ENCODE results near the gene RNASE13.

GRCh38 chr14:21022686-21023085, 11.9 kb downstream of the RNASE13 start:
- TF ChIP-seq ISL1 (CRISPR knock-in tag; IDR thresholded peaks at IDR 0.05) (no peak), ARNTL (CRISPR knock-in tag; IDR thresholded peaks at IDR 0.05; ENCODE audit: borderline replicate concordance, low read depth) (no peak), CSRNP3 (CRISPR knock-in tag; IDR thresholded peaks at IDR 0.05) (no peak), PATZ1 (CRISPR knock-in tag; IDR thresholded peaks at IDR 0.05; ENCODE audit: borderline replicate concordance) (no peak), ZNF565 (CRISPR knock-in tag; conservative IDR thresholded peaks at IDR 0.05; ENCODE audit: low read depth) (no peak), GLIS3 (CRISPR knock-in tag; IDR thresholded peaks at IDR 0.05) (no peak), TCF4 (CRISPR knock-in tag; IDR thresholded peaks at IDR 0.05; ENCODE audit: borderline replicate concordance) (no peak), ZFP30 (CRISPR knock-in tag; IDR thresholded peaks at IDR 0.05) (no peak), SNAI2 (CRISPR knock-in tag; IDR thresholded peaks at IDR 0.05) (no peak), CSDC2 (CRISPR knock-in tag; IDR thresholded peaks at IDR 0.05) (no peak), ZNF70 (CRISPR knock-in tag; IDR thresholded peaks at IDR 0.05) (no peak), ESRRG (CRISPR knock-in tag; IDR thresholded peaks at IDR 0.05) (no peak)

Data from SK-N-SH treated with all-trans-retinoic acid at 6 μM for 48 hours (cell line).